Eye (tissue), 1 donor: ENCODE measurements around the gene FSD1L.
"Not testable (repeated sequence)": the region's sequence is repeated elsewhere in the genome, so short reads cannot be mapped to it uniquely, and the experiment has no call there.

Experiments
- DNase-seq: peaks from one replicate; pipeline ENCODE4 v3.0.0-alpha.2; 2015

The FSD1L gene

DNA sequence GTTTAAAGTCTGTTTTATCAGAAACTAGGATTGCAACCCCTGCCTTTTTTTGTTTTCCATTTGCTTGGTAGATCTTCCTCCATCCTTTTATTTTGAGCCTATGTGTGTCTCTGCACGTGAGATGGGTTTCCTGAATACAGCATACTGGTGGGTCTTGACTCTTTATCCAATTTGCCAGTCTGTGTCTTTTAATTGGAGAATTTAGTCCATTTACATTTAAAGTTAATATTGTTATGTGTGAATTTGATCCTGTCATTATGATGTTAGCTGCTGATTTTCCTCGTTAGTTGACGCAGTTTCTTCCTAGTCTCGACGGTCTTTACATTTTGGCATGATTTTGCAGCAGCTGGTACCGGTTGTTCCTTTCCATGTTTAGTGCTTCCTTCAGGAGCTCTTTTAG lies 132.1 kb downstream of the FSD1L start:
- DNase-seq = not testable (repeated sequence)

DNA sequence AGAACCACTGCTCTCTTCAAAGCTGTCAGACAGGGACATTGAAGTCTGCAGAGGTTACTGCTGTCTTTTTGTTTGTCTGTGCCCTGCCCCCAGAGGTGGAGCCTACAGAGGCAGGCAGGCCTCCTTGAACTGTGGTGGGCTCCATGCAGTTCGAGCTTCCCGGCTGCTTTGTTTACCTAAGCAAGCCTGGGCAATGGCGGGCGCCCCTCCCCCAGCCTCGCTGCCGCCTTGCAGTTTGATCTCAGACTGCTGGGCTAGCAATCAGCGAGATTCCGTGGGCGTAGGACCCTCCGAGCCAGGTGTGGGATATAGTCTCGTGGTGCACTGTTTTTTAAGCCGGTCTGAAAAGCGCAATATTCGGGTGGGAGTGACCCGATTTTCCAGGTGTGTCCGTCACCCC lies 133.7 kb downstream of the FSD1L start:
- DNase-seq = not testable (repeated sequence)

DNA sequence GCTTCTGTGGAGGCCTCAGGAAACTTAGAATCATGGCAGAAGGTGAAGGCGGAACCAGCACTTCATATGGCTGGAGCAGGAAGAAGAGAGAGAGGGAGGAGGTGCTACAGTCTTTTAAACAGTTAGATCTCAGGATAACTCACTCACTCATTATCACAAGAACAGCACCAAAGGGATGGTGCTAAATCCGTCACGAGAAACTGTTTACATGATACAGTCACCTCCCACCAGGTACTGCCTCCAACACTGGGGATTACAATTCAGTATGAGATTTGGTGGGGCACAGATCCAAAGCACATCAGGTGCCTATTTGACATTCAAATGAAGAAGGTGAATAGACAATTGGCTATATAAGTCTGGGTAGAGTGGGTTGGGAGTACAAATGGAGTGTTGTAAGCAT lies 145.3 kb downstream of the FSD1L start:
- DNase-seq = no peak
